HG03378 (cell line): ENCODE measurements around the gene ARHGAP1.
"Not testable (repeated sequence)": the region's sequence is repeated elsewhere in the genome, so short reads cannot be mapped to it uniquely, and the experiment has no call there.

ENCODE experiments used
- ATAC-seq: cut with Tn5 transposase; IDR thresholded peaks from one replicate; pipeline ENCODE4 v1.9.1; 2021; ENCODE audit warnings: mild to moderate bottlenecking, moderate library complexity; ENCODE audit not compliant: unreplicated experiment

The ARHGAP1 gene

GRCh38 chr11:46675288-46675851, 25.0 kb downstream of the ARHGAP1 start:
- no peak for ATAC-seq

GRCh38 chr11:46674463-46675287, 25.7 kb downstream of the ARHGAP1 start:
- ATAC-seq = no peak

- no peak for ATAC-seq
Measured at GRCh38 chr11:46673713-46674462, 26.5 kb downstream of the ARHGAP1 start.

- no peak for ATAC-seq
Measured at GRCh38 chr11:46672381-46672839, 28.0 kb downstream of the ARHGAP1 start.

- ATAC-seq = no peak
Measured at GRCh38 chr11:46671958-46672315, 28.5 kb downstream of the ARHGAP1 start.

- ATAC-seq = not testable (repeated sequence)
Measured at GRCh38 chr11:46670521-46670920, 29.9 kb downstream of the ARHGAP1 start.

- ATAC-seq = no peak
Measured at GRCh38 chr11:46669711-46670139, 30.7 kb downstream of the ARHGAP1 start.

- ATAC-seq = no peak
Measured at GRCh38 chr11:46668480-46669085, 31.8 kb downstream of the ARHGAP1 start.

GRCh38 chr11:46667043-46667481, 33.4 kb downstream of the ARHGAP1 start:
- no peak for ATAC-seq

- no peak for ATAC-seq
Measured at GRCh38 chr11:46666516-46666915, 33.9 kb downstream of the ARHGAP1 start.

- ATAC-seq = no peak
Measured at GRCh38 chr11:46665356-46665755, 35.1 kb downstream of the ARHGAP1 start.

- no peak for ATAC-seq
Measured at GRCh38 chr11:46664612-46665011, 35.8 kb downstream of the ARHGAP1 start.

GRCh38 chr11:46663277-46663940, 37.0 kb downstream of the ARHGAP1 start:
- no peak for ATAC-seq

GRCh38 chr11:46662366-46662765, 38.1 kb downstream of the ARHGAP1 start:
- no peak for ATAC-seq

- no peak for ATAC-seq
Measured at GRCh38 chr11:46661836-46662235, 38.6 kb downstream of the ARHGAP1 start.

GRCh38 chr11:46659908-46660307, 40.5 kb downstream of the ARHGAP1 start:
- ATAC-seq = no peak

- ATAC-seq = no peak
Measured at GRCh38 chr11:46658259-46658658, 42.2 kb downstream of the ARHGAP1 start.

- ATAC-seq = no peak
Measured at GRCh38 chr11:46657186-46657585, 43.2 kb downstream of the ARHGAP1 start.

- ATAC-seq = no peak
Measured at GRCh38 chr11:46655631-46656030, 44.8 kb downstream of the ARHGAP1 start.

GRCh38 chr11:46649180-46649738, 51.2 kb downstream of the ARHGAP1 start:
- ATAC-seq = no peak
